IPS-18c (cell line): ENCODE measurements around the gene AICDA.
"Not testable (repeated sequence)": the region's sequence is repeated elsewhere in the genome, so short reads cannot be mapped to it uniquely, and the experiment has no call there.

ENCODE experiments used
- H3K4me3 ChIP-seq: 2 replicates; pipeline ENCODE4 v1.7.0; 2013; ENCODE audit warnings: low read depth, mild to moderate bottlenecking, low read length, moderate library complexity; ENCODE audit not compliant: insufficient read depth
- H3K9me3 ChIP-seq: one replicate; pipeline ENCODE4 v1.6.1; 2013; ENCODE audit warnings: mild to moderate bottlenecking, low read length, moderate library complexity; ENCODE audit not compliant: control insufficient read depth, insufficient read depth

AICDA gene

GRCh38 chr12:8612629-8613028 lies at the start of gene AICDA:
TSS of gene AICDA (minus strand) at chr12:8612859. CDS start at chr12:8612767, 92 bp downstream.
- no peak within 1 kb of the TSS; the same call in 1 of the 2 replicates for H3K4me3 ChIP-seq

GRCh38 chr12:8661751-8662150 lies 49.1 kb upstream of the AICDA start:
- no peaks in the 10 kb centered on the region for H3K9me3 ChIP-seq
- no peak overlapping the region for H3K4me3 ChIP-seq

More at GRCh38 chr12:8612629-8613028, at the start of gene AICDA:
- H3K9me3 ChIP-seq: no peaks in the 10 kb centered on the region

GRCh38 chr12:8661016-8661415 lies 48.4 kb upstream of the AICDA start:
- no peak overlapping the region for H3K4me3 ChIP-seq

GRCh38 chr12:8658346-8658745 lies 45.7 kb upstream of the AICDA start:
- H3K9me3 ChIP-seq: no peaks in the 10 kb centered on the region
- H3K4me3 ChIP-seq: no peak overlapping the region

More at GRCh38 chr12:8661016-8661415, 48.4 kb upstream of the AICDA start:
- no peaks in the 10 kb centered on the region for H3K9me3 ChIP-seq

GRCh38 chr12:8655421-8655820 lies 42.8 kb upstream of the AICDA start:
- Histone ChIP-seq H3K4me3 (no peak overlapping the region), H3K9me3 (no peaks in the 10 kb centered on the region)

- Histone ChIP-seq H3K9me3 (no peaks in the 10 kb centered on the region), H3K4me3 (no peak overlapping the region)
Measured at GRCh38 chr12:8648576-8649205, 36.0 kb upstream of the AICDA start.

GRCh38 chr12:8647968-8648367 lies 35.3 kb upstream of the AICDA start:
- no peaks in the 10 kb centered on the region for H3K9me3 ChIP-seq
- H3K4me3 ChIP-seq: no peak overlapping the region

- H3K9me3 ChIP-seq: no peaks in the 10 kb centered on the region
- H3K4me3 ChIP-seq: no peak overlapping the region
Measured at GRCh38 chr12:8644345-8645248, 31.9 kb upstream of the AICDA start.

GRCh38 chr12:8642775-8643174 lies 30.1 kb upstream of the AICDA start:
- H3K9me3 ChIP-seq: no peaks in the 10 kb centered on the region
- H3K4me3 ChIP-seq: no peak overlapping the region

- no peak overlapping the region for H3K4me3 ChIP-seq
- H3K9me3 ChIP-seq: no peaks in the 10 kb centered on the region
Measured at GRCh38 chr12:8639936-8640335, 27.3 kb upstream of the AICDA start.

- Histone ChIP-seq H3K4me3 (no peak overlapping the region), H3K9me3 (no peaks in the 10 kb centered on the region)
Measured at GRCh38 chr12:8638951-8639350, 26.3 kb upstream of the AICDA start.

- Histone ChIP-seq H3K4me3 (no peak overlapping the region), H3K9me3 (no peaks in the 10 kb centered on the region)
Measured at GRCh38 chr12:8637666-8638065, 25.0 kb upstream of the AICDA start.

GRCh38 chr12:8637244-8637643 lies 24.6 kb upstream of the AICDA start:
- Histone ChIP-seq H3K4me3 (no peak overlapping the region), H3K9me3 (no peaks in the 10 kb centered on the region)

- Histone ChIP-seq H3K9me3 (no peaks in the 10 kb centered on the region), H3K4me3 (no peak overlapping the region; the same call in 1 of the 2 replicates)
Measured at GRCh38 chr12:8636581-8636980, 23.9 kb upstream of the AICDA start.

- not testable (repeated sequence) for H3K4me3 ChIP-seq, H3K9me3 ChIP-seq
Measured at GRCh38 chr12:8636007-8636346, 23.3 kb upstream of the AICDA start.

- H3K9me3 ChIP-seq, H3K4me3 ChIP-seq: not testable (repeated sequence)
Measured at GRCh38 chr12:8635342-8636006, 22.8 kb upstream of the AICDA start.

- Histone ChIP-seq H3K4me3 (no peak overlapping the region), H3K9me3 (peaks cover 2% of the 10 kb centered on the region)
Measured at GRCh38 chr12:8630131-8630530, 17.5 kb upstream of the AICDA start.

- peaks cover 4% of the 10 kb centered on the region for H3K9me3 ChIP-seq
- H3K4me3 ChIP-seq: no peak overlapping the region
Measured at GRCh38 chr12:8629486-8630033, 16.9 kb upstream of the AICDA start.
